Neural progenitor cell (in vitro differentiated cells): ENCODE measurements around the gene LRWD1.
"Not testable (repeated sequence)": the region's sequence is repeated elsewhere in the genome, so short reads cannot be mapped to it uniquely, and the experiment has no call there.

Experiments
- EZH2 ChIP-seq: fragments of 200-600 bp; sonication (generic); IDR thresholded peaks from 2 replicates; pipeline ENCODE4 v1.6.1; 2017; ENCODE audit warnings: antibody characterized with exemption, mild to moderate bottlenecking, moderate library complexity
- EZH2phosphoT487 ChIP-seq: fragments of 200-600 bp; sonication (generic); IDR thresholded peaks from 2 replicates; pipeline ENCODE4 v1.6.1; 2017; ENCODE audit warnings: antibody characterized with exemption
- TF ChIP-seq, protein P1 (sequence below): fragments of 200-600 bp; sonication (generic); IDR thresholded peaks from 2 replicates; pipeline ENCODE4 v1.5.1; 2017; ENCODE audit warnings: antibody characterized with exemption, mild to moderate bottlenecking

DNA sequence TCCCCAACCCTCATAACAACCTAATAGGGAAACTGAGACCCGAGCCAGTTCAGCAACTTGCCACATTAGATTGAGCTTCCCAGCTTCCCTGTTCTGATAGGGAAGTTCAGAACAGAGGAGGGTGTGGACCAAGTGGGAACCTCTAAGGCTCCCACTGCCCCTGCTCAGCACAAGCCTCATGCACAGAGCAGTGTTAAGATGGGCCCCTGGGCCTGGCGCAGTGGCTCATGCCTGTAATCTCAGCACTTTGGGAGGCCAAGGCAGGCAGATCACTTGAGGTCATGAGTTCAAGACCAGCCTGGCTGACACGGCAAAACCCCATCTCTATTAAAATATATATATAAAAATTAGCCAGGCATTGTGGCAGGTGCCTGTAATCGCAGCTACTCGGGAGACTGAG lies 32.5 kb downstream of the LRWD1 start:
- TF ChIP-seq, protein P1, sequence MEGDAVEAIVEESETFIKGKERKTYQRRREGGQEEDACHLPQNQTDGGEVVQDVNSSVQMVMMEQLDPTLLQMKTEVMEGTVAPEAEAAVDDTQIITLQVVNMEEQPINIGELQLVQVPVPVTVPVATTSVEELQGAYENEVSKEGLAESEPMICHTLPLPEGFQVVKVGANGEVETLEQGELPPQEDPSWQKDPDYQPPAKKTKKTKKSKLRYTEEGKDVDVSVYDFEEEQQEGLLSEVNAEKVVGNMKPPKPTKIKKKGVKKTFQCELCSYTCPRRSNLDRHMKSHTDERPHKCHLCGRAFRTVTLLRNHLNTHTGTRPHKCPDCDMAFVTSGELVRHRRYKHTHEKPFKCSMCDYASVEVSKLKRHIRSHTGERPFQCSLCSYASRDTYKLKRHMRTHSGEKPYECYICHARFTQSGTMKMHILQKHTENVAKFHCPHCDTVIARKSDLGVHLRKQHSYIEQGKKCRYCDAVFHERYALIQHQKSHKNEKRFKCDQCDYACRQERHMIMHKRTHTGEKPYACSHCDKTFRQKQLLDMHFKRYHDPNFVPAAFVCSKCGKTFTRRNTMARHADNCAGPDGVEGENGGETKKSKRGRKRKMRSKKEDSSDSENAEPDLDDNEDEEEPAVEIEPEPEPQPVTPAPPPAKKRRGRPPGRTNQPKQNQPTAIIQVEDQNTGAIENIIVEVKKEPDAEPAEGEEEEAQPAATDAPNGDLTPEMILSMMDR = not testable (repeated sequence)
- TF ChIP-seq EZH2phosphoT487, EZH2: not testable (repeated sequence)
